Ureter (tissue), 1 donor: ENCODE measurements around the gene MAP3K9. TPM values are rescaled to one million over a fixed set of nuclear protein-coding genes. Genes with fewer than 3 reads are reported as not detected.
"Not testable (repeated sequence)": the region's sequence is repeated elsewhere in the genome, so short reads cannot be mapped to it uniquely, and the experiment has no call there.

Experiments used
- DNase-seq: peaks from one replicate; pipeline ENCODE4 v3.0.0-alpha.2; 2020; ENCODE audit warnings: low spot score
- total RNA-seq: library from RNA; stranded (reverse); gene quantifications from one replicate; pipeline ENCODE4 v1.2.4, GENCODE V29; 2023
- donor health status: DM: yes; HTN: yes; CAD: no.

Gene MAP3K9
- total RNA-seq, 1 donor from 2014 or later: 14.0 TPM

GRCh38 chr14:70724944-70725343 lies 84.4 kb downstream of the MAP3K9 start:
- DNase-seq: no peak

GRCh38 chr14:70724110-70724509 lies 85.2 kb downstream of the MAP3K9 start:
- no peak for DNase-seq

- no peak for DNase-seq
These were observed 86.0 kb downstream of the MAP3K9 start for GRCh38 chr14:70723276-70723675.

- no peak for DNase-seq
These were observed 86.9 kb downstream of the MAP3K9 start for GRCh38 chr14:70722418-70722817.

GRCh38 chr14:70721542-70721941 lies 87.8 kb downstream of the MAP3K9 start:
- no peak for DNase-seq

- no peak for DNase-seq
These were observed 90.8 kb downstream of the MAP3K9 start for GRCh38 chr14:70718383-70719118.

- no peak for DNase-seq
These were observed 92.4 kb downstream of the MAP3K9 start for GRCh38 chr14:70716958-70717357.

- DNase-seq: no peak
These were observed 92.8 kb downstream of the MAP3K9 start for GRCh38 chr14:70716483-70716882.

- DNase-seq: no peak
These were observed 95.2 kb downstream of the MAP3K9 start for GRCh38 chr14:70714055-70714550.

- DNase-seq: no peak
These were observed 95.8 kb downstream of the MAP3K9 start for GRCh38 chr14:70713511-70713916.

- DNase-seq: no peak
These were observed 96.2 kb downstream of the MAP3K9 start for GRCh38 chr14:70713096-70713495.

GRCh38 chr14:70711451-70711850 lies 97.9 kb downstream of the MAP3K9 start:
- no peak for DNase-seq

- no peak for DNase-seq
These were observed 99.5 kb downstream of the MAP3K9 start for GRCh38 chr14:70709726-70710382.

GRCh38 chr14:70708717-70709570 lies 100.4 kb downstream of the MAP3K9 start:
- DNase-seq: no peak

- peak; percentile 69 for DNase-seq
These were observed 101.9 kb downstream of the MAP3K9 start for GRCh38 chr14:70707138-70708038.

GRCh38 chr14:70706177-70706576 lies 103.1 kb downstream of the MAP3K9 start:
- DNase-seq: no peak

GRCh38 chr14:70704960-70705359 lies 104.4 kb downstream of the MAP3K9 start:
- DNase-seq: no peak

- not testable (repeated sequence) for DNase-seq
These were observed 105.6 kb downstream of the MAP3K9 start for GRCh38 chr14:70703621-70704168.

GRCh38 chr14:70702161-70702560 lies 107.2 kb downstream of the MAP3K9 start:
- no peak for DNase-seq

GRCh38 chr14:70701610-70702009 lies 107.7 kb downstream of the MAP3K9 start:
- DNase-seq: no peak
